Right lobe of liver (tissue), 6 donors: Measurements from ENCODE around the gene DUSP15. TPM values are rescaled to one million over a fixed set of nuclear protein-coding genes. Genes with fewer than 3 reads are reported as not detected.
"Not testable (repeated sequence)": the region's sequence is repeated elsewhere in the genome, so short reads cannot be mapped to it uniquely, and the experiment has no call there.

Experiments used
- ATAC-seq, 4 donors: fragments of 200-7000 bp; cut with Tn5 transposase; one replicate each; pipeline ENCODE4 v1.9.1; 2020; ENCODE audit warnings: mild to moderate bottlenecking in 4 of 4, moderate library complexity in 4 of 4
- DNase-seq, 3 donors: peaks; one replicate each; pipeline ENCODE4 v3.0.0-alpha.2; 2020
- H3K27ac ChIP-seq, 3 donors: fragments of 200-600 bp; one replicate each; pipeline ENCODE4 v1.8.0; 2022
- H3K27me3 ChIP-seq, 2 donors: fragments of 200-600 bp; one replicate each; pipeline ENCODE4 v1.8.0; 2022
- H3K36me3 ChIP-seq, 4 donors: fragments of 200-600 bp; sonication (generic) in 1 of 4; one replicate each; pipeline versions ENCODE4 v1.5.1 to v1.8.0; 2017 to 2022; ENCODE audit warnings: control low read depth in 1 of 4
- H3K4me1 ChIP-seq, 4 donors: fragments of 200-600 bp; sonication (generic) in 1 of 4; one replicate each; pipeline versions ENCODE4 v1.5.1 to v1.8.0; 2017 to 2022; ENCODE audit warnings: control low read depth in 1 of 4
- H3K4me3 ChIP-seq, 3 donors: fragments of 200-600 bp; one replicate each; pipeline ENCODE4 v1.8.0; 2022
- H3K9me3 ChIP-seq, 4 donors: fragments of 200-600 bp; sonication (generic) in 1 of 4; one replicate each; pipeline versions ENCODE4 v1.5.1 to v1.8.0; 2017 to 2022; ENCODE audit warnings: control low read depth in 1 of 4
- POLR2A ChIP-seq: fragments of 450-650 bp; IDR thresholded peaks from one replicate; pipeline ENCODE4 v1.6.1; 2017; ENCODE audit warnings: antibody characterized with exemption, mild to moderate bottlenecking
- WGBS: methylation state at CpG from one replicate; pipeline ENCODE4 v1.1.6; 2018; ENCODE audit warnings: low coverage, low lambda C conversion rate; ENCODE audit not compliant: insufficient coverage; ENCODE audit errors: missing lambda C conversion rate; 5-methylcytosine and 5-hydroxymethylcytosine counted together
- intact Hi-C, 2 donors: fragments of 100-400 bp; cut with DNase I; formaldehyde crosslinking; loops; one replicate each; pipeline versions ENCODE4 v1.11.2 to v1.14.1; 2022
- total RNA-seq, 6 experiments: library from RNA; depleted of rRNA in 2 of 6; stranded (reverse); fragments of >200 nt in 2 of 6; fragmentation: NEBNext Ultra II Directional in 3 of 6; extraction: Animal tissue kit (Norgen Biotek cat#: 25700) in 3 of 6; gene quantifications; one replicate each; pipeline versions ENCODE4 v1.1.0 to v1.2.4, GENCODE V29; 2016 to 2023
- TF ChIP-seq, protein P1 (sequence below), 4 donors: fragments of 200-600 bp in 3 of 4; fragments of 450-650 bp in 1 of 4; IDR thresholded peaks; one replicate each; pipeline versions ENCODE4 v1.5.1 to v1.8.0; 2016 to 2022; ENCODE audit warnings: antibody characterized with exemption in 4 of 4, mild to moderate bottlenecking in 2 of 4
- donor health status: DM: no; HTN: yes; CAD: no.
- donor health status: DM: no; HTN: no; CAD: no.
- donor health status: DM: no; HTN: no; CAD: no.
- donor health status: DM: no; HTN: yes; CAD: no.
- donor health status: DM: no; HTN: yes; CAD: no.

DUSP15 gene
- total RNA-seq, 6 experiments from 2014 or later: 0.22 to 1.1 (median 0.42) TPM; not detected in 3

DNA sequence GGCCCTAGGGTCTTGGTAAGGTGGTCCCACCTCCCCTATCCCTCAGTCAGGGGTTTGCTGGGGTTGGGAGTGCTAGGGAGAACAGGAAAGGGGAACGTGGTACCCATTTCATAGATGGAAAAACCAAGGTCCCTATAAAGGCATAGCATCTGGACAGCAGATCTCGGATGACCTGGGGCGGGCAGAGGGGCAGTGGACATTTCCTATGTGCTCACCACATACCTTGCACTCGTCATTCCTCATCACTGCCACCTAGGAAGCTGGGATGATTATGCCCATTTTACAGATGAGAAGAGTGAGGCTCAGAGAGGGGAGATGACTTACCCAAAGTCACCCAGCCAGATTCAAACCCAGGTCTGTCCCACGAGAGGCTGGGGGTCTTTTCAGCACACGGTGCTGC is 39.1 kb downstream of the DUSP15 start:
- TF ChIP-seq POLR2A: no peak
- TF ChIP-seq, protein P1, sequence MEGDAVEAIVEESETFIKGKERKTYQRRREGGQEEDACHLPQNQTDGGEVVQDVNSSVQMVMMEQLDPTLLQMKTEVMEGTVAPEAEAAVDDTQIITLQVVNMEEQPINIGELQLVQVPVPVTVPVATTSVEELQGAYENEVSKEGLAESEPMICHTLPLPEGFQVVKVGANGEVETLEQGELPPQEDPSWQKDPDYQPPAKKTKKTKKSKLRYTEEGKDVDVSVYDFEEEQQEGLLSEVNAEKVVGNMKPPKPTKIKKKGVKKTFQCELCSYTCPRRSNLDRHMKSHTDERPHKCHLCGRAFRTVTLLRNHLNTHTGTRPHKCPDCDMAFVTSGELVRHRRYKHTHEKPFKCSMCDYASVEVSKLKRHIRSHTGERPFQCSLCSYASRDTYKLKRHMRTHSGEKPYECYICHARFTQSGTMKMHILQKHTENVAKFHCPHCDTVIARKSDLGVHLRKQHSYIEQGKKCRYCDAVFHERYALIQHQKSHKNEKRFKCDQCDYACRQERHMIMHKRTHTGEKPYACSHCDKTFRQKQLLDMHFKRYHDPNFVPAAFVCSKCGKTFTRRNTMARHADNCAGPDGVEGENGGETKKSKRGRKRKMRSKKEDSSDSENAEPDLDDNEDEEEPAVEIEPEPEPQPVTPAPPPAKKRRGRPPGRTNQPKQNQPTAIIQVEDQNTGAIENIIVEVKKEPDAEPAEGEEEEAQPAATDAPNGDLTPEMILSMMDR (IDR thresholded peaks at IDR 0.05): no peak

DNA sequence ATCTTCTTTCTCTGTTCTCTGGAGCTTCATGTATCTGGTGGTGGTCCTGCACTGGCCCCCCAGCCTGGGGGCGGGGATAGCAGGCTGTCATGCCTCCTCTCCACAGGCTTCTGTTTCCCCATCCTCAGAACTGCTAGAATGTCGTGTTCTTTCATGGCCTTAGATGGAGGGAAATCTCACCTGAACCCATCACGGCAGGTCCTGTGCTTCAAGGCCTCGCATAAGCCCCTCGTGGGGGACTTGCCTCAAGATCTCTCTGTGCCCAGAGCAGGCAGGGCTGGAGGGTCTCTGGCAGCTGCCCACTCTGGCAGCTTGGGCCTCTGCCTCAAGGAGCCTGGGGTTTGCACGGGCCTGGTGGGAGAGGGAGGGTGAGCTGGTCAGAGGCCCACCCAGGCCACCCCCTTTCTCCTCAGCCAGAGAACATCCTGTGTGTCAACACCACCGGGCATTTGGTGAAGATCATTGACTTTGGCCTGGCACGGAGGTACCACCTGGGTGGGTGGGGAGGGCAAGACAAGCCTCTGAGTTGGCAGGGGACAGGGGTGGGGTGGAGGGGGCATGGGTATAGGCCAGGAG is 39.8 kb downstream of the DUSP15 start:
- intact Hi-C loops: no loop called here
- Histone ChIP-seq H3K9me3 (no peaks in the 10 kb centered on the region), H3K27ac (no peak overlapping the region), H3K4me1 (no peaks in the 10 kb centered on the region), H3K4me3 (no peak overlapping the region), H3K27me3 (no peaks in the 10 kb centered on the region), H3K36me3 (no peaks in the 10 kb centered on the region)
- DNase-seq (peak in 1 of 3 donors; percentile 35), ATAC-seq (no peak)
- 90% methylated on average over 3 of the region's 8 CpGs for WGBS
- no peak for TF ChIP-seq POLR2A
- TF ChIP-seq, protein P1 (IDR thresholded peaks at IDR 0.05): no peak

More for the DNA sequence above, 39.1 kb downstream of the DUSP15 start:
- no peaks in the 10 kb centered on the region for H3K36me3 ChIP-seq
- no peak overlapping the region for H3K4me3 ChIP-seq
- 81% methylated on average over 2 of the region's 6 CpGs for WGBS
- H3K27me3 ChIP-seq: no peaks in the 10 kb centered on the region
- H3K9me3 ChIP-seq: no peaks in the 10 kb centered on the region
- ATAC-seq (no peak), DNase-seq (peak in 1 of 3 donors; percentile 13)
- no peaks in the 10 kb centered on the region for H3K4me1 ChIP-seq
- intact Hi-C loops: no loop called here
- no peak overlapping the region for H3K27ac ChIP-seq

- Histone ChIP-seq H3K36me3 (no peaks in the 10 kb centered on the region), H3K4me3 (no peak overlapping the region), H3K27ac (no peak overlapping the region), H3K27me3 (no peaks in the 10 kb centered on the region), H3K9me3 (no peaks in the 10 kb centered on the region), H3K4me1 (no peaks in the 10 kb centered on the region)
- ATAC-seq (peak in 1 of 4 donors; percentile 17), DNase-seq (peak in 1 of 3 donors; percentile 5)
- no peak for TF ChIP-seq POLR2A
- TF ChIP-seq, protein P1 (IDR thresholded peaks at IDR 0.05): no peak
- WGBS: 50% methylated on average over 2 of the region's 6 CpGs
- intact Hi-C loops: no loop called here
Measured at GRCh38 chr20:31829731-31830130, 40.6 kb downstream of the DUSP15 start.

DNA sequence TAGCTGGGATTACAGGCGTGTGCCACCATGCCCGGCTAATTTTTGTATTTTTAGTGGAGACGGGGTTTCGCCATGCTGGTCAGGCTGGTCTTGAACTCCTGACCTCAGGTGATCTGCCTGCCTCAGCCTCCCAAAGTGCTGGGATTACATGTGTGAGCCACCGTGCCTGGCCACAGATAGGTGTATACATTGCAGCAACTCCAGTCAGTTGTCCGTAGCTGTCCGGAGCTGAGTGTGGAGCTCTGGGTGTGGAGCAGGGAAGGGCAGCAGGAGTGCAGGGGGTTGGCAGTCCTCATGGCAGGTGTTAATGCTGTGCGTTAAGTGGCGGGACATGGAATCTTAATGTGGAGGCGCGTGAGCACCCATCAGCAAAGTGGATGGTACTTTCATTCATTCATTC is 42.3 kb downstream of the DUSP15 start:
- H3K9me3 ChIP-seq, H3K4me1 ChIP-seq, H3K36me3 ChIP-seq, DNase-seq, H3K4me3 ChIP-seq, H3K27me3 ChIP-seq, intact Hi-C loops, H3K27ac ChIP-seq, ATAC-seq: not testable (repeated sequence)
- 100% methylated on average over 5 of the region's 11 CpGs for WGBS

GRCh38 chr20:31827059-31827458 is 43.3 kb downstream of the DUSP15 start:
- Histone ChIP-seq H3K27ac (no peak overlapping the region), H3K4me1 (peaks cover 0 to 3% (median 0%) of the 10 kb centered on the region in 4 donors), H3K27me3 (no peaks in the 10 kb centered on the region), H3K36me3 (no peaks in the 10 kb centered on the region), H3K4me3 (no peak overlapping the region), H3K9me3 (no peaks in the 10 kb centered on the region)
- no peak for ATAC-seq
- DNase-seq: no peak
- intact Hi-C loops: no loop called here
- TF ChIP-seq, protein P1 (IDR thresholded peaks at IDR 0.05): no peak
- TF ChIP-seq POLR2A: no peak
- WGBS: 40% methylated on average over 1 of the region's 2 CpGs
